Pancreas (tissue), 10 donors: Measurements from ENCODE around the gene FRMD6. TPM values are rescaled to one million over a fixed set of nuclear protein-coding genes. Genes with fewer than 3 reads are reported as not detected.
A peak's percentile ranks its signal among the peaks of the same experiment; 100 is the strongest.

Experiments used
- ATAC-seq, 4 donors: fragments of 200-7000 bp; cut with Tn5 transposase; one replicate each; pipeline versions ENCODE4 v1.8.0 to v1.9.1; 2020; ENCODE audit warnings: mild to moderate bottlenecking in 4 of 4, moderate library complexity in 4 of 4
- DNase-seq, 6 donors: peaks; one replicate each; pipeline ENCODE4 v3.0.0-alpha.2; 2020
- FAIRE-seq: peaks from 2 replicates; lab custom pipeline; 2012; peaks lifted over from hg19 to GRCh38; lab: Jason Lieb, UNC
- H3K27ac ChIP-seq, 4 donors: fragments of 200-600 bp; sonication (generic); 1 replicate in 3 of 4; 2 replicates in 1 of 4; pipeline versions ENCODE4 v1.5.0 to v1.8.0; 2020
- H3K27me3 ChIP-seq, 4 donors: fragments of 200-600 bp; one replicate each; pipeline ENCODE4 v1.8.0; 2021
- H3K36me3 ChIP-seq, 3 donors: fragments of 200-600 bp; sonication (generic) in 1 of 3; one replicate each; pipeline versions ENCODE4 v1.5.0 to v1.8.0; 2020 to 2021
- H3K4me1 ChIP-seq, 3 donors: fragments of 200-600 bp; one replicate each; pipeline ENCODE4 v1.8.0; 2021
- H3K4me3 ChIP-seq, 4 donors: fragments of 200-600 bp; sonication (generic) in 2 of 4; one replicate each; pipeline versions ENCODE4 v1.5.0 to v1.8.0; 2020 to 2021
- H3K9me3 ChIP-seq, 4 donors: fragments of 200-600 bp; one replicate each; pipeline ENCODE4 v1.8.0; 2021
- CTCF ChIP-seq, 4 donors: fragments of 200-600 bp; sonication (generic) in 3 of 4; IDR thresholded peaks; one replicate each; pipeline versions ENCODE4 v1.5.0 to v1.8.0; 2021; ENCODE audit warnings: antibody characterized with exemption in 4 of 4
- WGBS, 2 donors: extraction: QIAGEN DNeasy Blood & Tissue Kit; methylation state at CpG; one replicate each; pipeline ENCODE4 v1.1.7; 2013; 5-methylcytosine and 5-hydroxymethylcytosine counted together
- intact Hi-C, 3 donors: fragments of 100-400 bp; cut with DNase I; formaldehyde crosslinking; loops; one replicate each; pipeline versions ENCODE4 v1.11.1 to v1.14.2; 2022
- polyA plus RNA-seq, 2 donors: library from polyadenylated mRNA; stranded (reverse); fragments of 200-250 nt; gene quantifications; one replicate each; pipeline ENCODE4 v1.2.3, GENCODE V29; 2013
- total RNA-seq, 6 donors: library from RNA; stranded (reverse); fragmentation: NEBNext Ultra II Directional in 4 of 6; extraction: Animal tissue kit (Norgen Biotek cat#: 25700) in 4 of 6; gene quantifications; one replicate each; pipeline versions ENCODE4 v1.2.1 to v1.2.4, GENCODE V29; 2021 to 2023
- donor health status: healthy with polysubstance abuse.
- donor health status: DM: no; HTN: no; CAD: no; lungs with moderate emphysema.
- donor health status: DM: no; HTN: no; CAD: no.
- donor health status: control.
- donor health status: control.
- donor health status: Bipolar disorder and iron deficiency.
- donor health status: DM: yes; HTN: yes; CAD: no.
- donor health status: DM: no; HTN: no; CAD: no.
- donor health status: DM: no; HTN: no; CAD: no.
- donor health status: DM: yes; HTN: yes; CAD: no.

FRMD6 gene
- total and polyA plus RNA-seq, 8 donors: 2.8 to 20.3 (median 5.2) TPM

DNA sequence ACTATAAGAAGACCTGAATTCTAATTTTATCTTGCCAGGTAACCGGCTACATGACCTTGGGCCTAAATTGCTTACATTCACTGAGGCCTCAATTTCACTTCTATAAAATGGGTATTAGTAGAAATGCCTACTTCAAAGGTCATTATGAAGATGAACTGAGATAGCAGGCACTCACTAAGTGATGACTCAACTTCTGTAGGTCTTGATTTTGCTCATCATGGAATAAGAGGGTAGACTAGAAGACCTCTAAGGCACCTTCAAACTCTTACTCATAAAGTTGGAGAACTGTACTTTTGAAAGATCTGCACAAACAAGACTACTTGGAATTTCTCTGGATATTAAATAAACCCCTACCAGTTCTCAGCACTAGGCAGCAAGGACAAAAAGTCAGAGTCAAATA is 39.3 kb upstream of the FRMD6 start:
- no peak for ATAC-seq
- 44 to 70% methylated on average over 1 of the region's 1 CpG for WGBS, 2 donors
- Histone ChIP-seq H3K4me3 (no peak overlapping the region), H3K4me1 (no peaks in the 10 kb centered on the region), H3K27me3 (no peaks in the 10 kb centered on the region), H3K9me3 (no peaks in the 10 kb centered on the region), H3K27ac (no peak overlapping the region), H3K36me3 (no peaks in the 10 kb centered on the region)
- FAIRE-seq: no peak
- no peak for DNase-seq
- no peak for TF ChIP-seq CTCF (IDR thresholded peaks at IDR 0.05)
- intact Hi-C loops: no loop called here

- Histone ChIP-seq H3K4me3 (no peak overlapping the region), H3K9me3 (no peaks in the 10 kb centered on the region), H3K27ac (no peak overlapping the region), H3K36me3 (no peaks in the 10 kb centered on the region), H3K27me3 (no peaks in the 10 kb centered on the region), H3K4me1 (no peaks in the 10 kb centered on the region)
- no peak for TF ChIP-seq CTCF (IDR thresholded peaks at IDR 0.05)
- ATAC-seq: no peak
- no peak for DNase-seq
- FAIRE-seq: no peak
- 58 to 74% methylated on average over 3 of the region's 3 CpGs for WGBS, 2 donors
- intact Hi-C loops: no loop called here
Observed at GRCh38 chr14:51613416-51613815, 38.3 kb upstream of the FRMD6 start.

- Histone ChIP-seq H3K9me3 (no peaks in the 10 kb centered on the region), H3K36me3 (no peaks in the 10 kb centered on the region), H3K4me3 (no peak overlapping the region), H3K4me1 (no peaks in the 10 kb centered on the region), H3K27ac (no peak overlapping the region), H3K27me3 (no peaks in the 10 kb centered on the region)
- FAIRE-seq (no peak), DNase-seq (no peak), ATAC-seq (no peak)
- intact Hi-C loops: no loop called here
- no peak for TF ChIP-seq CTCF (IDR thresholded peaks at IDR 0.05)
Observed at GRCh38 chr14:51614707-51615106, 37.0 kb upstream of the FRMD6 start.

- intact Hi-C loops: no loop called here
- FAIRE-seq (no peak), ATAC-seq (no peak), DNase-seq (no peak)
- no peak for TF ChIP-seq CTCF (IDR thresholded peaks at IDR 0.05)
- Histone ChIP-seq H3K9me3 (no peaks in the 10 kb centered on the region), H3K27me3 (no peaks in the 10 kb centered on the region), H3K4me1 (no peaks in the 10 kb centered on the region), H3K36me3 (no peaks in the 10 kb centered on the region), H3K4me3 (no peak overlapping the region), H3K27ac (peak overlapping the region in 2 of 4 donors; percentile 13 to 62)
- 86 to 90% methylated on average over 1 of the region's 1 CpG for WGBS, 2 donors
Observed at GRCh38 chr14:51616256-51616655, 35.5 kb upstream of the FRMD6 start.

DNA sequence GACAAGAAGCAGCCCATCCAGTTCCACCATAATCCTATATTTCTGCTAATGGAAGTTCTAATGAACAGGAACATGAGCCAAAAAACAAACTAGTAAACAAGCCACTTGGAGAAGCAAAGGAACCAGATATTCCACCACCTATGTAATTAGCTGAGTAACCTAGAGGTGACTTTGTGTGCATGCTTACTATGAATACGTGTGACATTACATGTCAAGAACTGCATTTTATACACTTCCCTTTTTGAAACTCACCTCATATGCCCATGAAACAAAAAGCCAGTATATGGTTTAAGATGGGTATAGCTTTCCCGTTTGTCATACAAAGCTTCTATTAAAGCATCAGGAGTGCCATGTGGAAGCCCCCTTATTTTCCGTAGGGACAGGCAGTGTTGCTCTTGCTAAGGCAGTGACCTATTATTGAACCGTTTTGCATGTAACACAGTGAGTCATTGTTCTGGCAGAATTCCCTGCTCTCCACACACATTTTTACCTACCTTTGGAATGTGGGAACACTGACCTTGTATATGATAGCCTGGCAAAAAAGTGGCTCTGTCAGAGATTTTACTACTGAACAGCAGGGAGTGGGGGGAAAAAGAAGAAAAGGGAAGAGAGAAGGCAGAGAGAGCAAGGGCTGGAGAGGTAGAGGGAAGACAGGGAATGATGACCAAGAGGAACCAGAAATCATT is 34.8 kb upstream of the FRMD6 start:
- DNase-seq (peak in 3 of 6 donors; percentile 56 to 69 (median 60)), FAIRE-seq (no peak), ATAC-seq (peak; percentile 96 to 99 (median 98))
- Histone ChIP-seq H3K4me3 (no peak overlapping the region), H3K9me3 (no peaks in the 10 kb centered on the region), H3K36me3 (no peaks in the 10 kb centered on the region), H3K27me3 (no peaks in the 10 kb centered on the region), H3K4me1 (no peaks in the 10 kb centered on the region), H3K27ac (peak overlapping the region; percentile 10 to 62 (median 22))
- WGBS, 2 donors: 15 to 19% methylated on average over 4 of the region's 4 CpGs
- TF ChIP-seq CTCF (IDR thresholded peaks at IDR 0.05): no peak
- intact Hi-C loops: no loop called here
